T follicular helper cell (primary cell): ENCODE data around the gene MCF2L2.

Experiments
- DNase-seq: peaks from one replicate; pipeline ENCODE4 v3.0.0-alpha.2; 2020; ENCODE audit warnings: low read depth

MCF2L2 gene

DNA sequence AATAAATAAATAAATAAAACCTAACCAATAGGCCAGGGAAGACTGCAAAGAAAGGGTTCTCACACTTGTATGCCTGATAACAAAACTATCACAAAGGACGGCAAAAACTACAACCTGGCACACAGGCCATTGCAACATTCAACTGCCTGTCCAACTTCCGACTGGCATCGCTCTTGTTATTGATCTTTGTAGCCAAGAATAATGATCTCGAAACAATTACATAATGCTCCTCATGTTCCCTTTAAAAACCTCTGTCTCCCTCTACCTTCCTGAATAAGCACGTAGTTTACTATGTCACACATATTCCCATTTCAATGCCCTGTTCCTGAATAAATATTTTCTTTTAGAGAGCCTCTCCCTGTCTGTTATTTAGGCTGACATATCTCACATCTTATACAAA is 101.1 kb downstream of the MCF2L2 start:
- DNase-seq, result no peak

DNA sequence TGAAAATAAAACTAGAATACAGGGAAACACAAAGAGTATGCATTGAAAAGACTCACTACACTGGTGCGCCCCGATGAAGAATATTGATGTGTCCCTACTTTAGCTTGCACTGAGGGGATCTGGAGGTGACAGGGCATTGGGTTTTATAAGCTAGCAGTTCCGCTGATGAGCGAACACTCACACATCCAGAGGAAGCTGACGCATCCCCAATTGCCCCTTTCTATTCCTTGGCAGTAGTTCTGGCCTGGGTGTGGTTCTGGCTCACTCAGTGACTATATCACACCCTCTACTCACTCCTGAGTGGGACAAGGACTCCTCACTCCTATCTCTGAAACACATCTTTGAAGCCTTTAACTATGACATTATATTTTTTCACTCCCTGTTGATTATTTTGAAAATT is 104.3 kb downstream of the MCF2L2 start:
- no peak for DNase-seq

DNA sequence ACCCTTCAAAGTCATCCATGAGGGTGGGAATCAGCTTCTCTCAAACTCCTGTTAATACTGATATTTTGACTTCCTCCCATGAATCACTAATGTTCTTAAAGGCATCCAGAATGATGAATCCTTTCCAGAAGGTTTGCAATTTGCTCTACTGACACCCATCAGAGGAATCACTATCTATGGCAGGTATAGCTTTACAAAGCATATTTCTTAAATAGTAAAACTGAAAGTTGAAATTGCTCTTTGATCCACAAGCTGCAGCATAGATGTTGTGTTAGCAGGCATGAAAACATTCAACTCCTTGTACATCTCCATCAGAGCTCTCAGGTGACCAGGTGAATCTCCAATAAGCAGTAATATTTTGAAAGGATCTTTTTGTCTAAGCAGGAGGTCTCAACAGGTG is 109.0 kb downstream of the MCF2L2 start:
- DNase-seq, result no peak

DNA sequence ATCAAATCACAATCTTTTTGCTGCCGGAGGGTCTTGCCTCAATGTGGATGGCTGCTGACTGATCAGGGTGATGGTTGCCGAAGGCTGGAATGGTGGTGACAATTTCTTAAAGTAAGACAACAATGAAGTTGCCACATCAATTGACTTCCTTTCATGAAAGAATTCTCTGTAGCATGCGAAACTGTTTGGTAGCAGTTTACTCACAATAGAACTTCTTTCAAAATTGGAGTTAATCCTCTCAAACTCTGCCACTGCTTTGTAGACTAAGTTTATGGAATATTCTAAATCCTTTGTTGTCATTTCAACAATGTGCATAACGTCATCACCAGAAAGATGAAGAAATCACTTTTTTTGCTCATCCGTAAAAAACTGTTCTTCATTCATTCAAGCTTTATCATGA is 109.5 kb downstream of the MCF2L2 start:
- DNase-seq, result no peak

DNA sequence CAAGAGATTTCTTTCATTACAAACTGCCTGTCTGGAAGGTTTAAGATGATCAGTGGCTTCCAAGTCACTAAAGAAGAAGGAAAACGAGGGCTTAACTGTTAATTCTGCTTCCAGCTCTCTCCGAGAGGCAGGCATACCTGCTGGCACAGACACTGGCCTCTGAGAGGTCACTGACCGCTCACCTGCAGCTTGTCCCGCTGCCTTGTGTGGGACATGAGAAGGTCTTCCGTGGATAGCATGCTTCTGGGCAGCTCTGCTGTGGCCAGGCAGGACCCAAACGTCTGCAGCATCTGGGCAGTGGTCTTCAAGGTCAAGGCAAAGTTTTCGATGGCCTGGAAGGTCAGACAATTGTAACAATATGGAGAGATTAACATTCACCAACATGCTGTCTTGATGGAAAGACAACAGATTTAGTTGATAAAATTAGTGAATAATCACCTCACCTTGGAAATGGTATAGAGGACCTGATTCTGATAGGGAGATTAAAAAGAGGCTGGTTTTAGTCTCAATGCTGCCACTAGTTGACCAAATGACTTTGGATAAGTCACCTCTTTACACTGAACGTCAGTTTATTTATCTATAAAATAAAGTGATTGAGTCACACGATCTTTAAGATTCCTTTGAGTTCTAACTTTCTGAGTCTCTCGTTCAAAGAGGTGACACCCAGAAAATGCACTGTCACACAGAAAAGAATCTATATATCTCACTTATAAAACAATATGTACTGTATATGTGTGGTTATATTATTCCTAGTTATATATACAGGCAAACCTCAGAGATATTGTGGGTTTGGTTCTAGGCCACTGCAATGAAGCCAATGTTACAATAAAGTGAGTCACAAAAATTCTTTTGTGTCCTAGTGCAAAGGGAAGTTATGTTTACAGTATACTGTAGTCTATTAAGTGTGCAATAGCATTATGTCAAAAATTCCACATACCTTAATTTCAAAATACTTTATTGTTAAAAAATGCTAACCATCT is 110.2 kb downstream of the MCF2L2 start:
- DNase-seq, result no peak

DNA sequence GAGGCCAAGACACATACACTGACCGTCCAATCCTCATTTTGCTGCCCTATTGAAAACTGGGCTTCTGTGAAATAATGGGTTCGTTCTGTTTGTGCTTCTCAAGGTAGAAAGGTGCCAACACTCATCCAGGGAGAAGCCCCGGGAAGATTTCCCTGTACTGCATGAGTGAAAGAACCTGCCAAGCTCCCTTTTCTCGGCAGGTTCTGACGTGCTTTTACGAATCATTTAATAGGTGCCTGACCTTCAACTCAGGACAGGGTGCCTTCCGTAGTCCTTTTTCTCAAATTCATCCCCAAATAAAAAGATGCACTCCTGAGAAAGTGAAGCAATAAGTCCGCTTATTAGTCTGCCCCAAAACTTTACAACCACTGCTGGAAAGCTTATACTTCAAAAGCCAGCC is 111.1 kb downstream of the MCF2L2 start:
- DNase-seq, result no peak

DNA sequence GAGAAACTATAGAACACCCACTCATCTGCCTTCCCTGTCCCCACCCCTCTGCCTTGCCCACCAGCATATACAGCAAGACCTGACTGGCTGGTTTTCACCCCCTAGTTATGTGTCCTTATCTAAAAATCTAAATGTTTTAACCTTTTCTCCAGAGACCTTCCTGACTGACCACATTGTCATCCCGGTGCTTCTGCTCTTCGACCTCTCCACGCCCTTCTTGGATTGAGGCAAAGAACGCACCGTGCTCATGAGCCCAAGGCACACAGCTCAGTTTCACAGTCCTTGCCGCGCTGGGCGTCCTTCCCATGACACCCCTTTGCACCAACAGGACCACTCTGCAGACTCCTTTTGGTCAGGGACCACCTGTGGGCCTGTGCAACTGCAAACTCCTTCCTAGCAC is 112.7 kb downstream of the MCF2L2 start:
- DNase-seq, result no peak

DNA sequence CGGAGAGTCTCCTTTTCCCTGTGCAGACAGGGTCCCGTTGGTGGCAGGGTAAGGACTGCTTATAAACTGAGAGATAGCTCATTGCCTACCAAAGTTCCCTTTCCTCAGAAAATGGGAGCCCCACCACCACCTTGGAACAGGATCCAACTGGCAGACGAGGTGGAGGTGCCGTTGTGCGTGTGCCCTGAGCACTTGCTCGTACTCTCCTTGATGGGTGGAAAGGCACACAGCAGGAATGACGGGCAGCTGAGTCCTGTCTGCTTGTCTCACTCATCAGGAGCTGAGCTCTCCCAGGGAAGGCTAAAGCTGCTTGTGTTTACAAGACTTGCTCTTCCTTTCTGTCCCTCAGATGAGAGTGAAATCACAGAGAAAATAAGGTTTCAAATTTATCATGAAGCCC is 114.7 kb downstream of the MCF2L2 start:
- DNase-seq, result no peak

DNA sequence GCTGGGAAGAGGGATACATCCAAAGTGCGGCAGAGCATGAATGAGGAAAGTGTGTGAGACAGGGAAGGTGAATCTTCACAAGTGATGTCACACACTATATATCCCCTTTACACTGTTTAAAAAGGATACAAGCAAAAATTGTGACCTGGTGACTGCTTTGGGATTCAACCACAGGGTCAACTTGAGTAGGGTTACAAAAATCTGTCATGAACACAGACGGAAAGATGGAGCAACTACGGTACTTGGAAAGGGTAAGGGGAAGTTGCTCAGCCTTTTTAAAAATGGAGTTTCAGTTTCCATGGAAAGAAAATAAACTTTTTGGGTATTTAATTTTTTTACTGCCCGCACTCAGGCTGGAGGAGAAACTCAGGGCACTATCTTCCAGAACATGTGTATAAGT is 115.1 kb downstream of the MCF2L2 start:
- DNase-seq, result no peak

DNA sequence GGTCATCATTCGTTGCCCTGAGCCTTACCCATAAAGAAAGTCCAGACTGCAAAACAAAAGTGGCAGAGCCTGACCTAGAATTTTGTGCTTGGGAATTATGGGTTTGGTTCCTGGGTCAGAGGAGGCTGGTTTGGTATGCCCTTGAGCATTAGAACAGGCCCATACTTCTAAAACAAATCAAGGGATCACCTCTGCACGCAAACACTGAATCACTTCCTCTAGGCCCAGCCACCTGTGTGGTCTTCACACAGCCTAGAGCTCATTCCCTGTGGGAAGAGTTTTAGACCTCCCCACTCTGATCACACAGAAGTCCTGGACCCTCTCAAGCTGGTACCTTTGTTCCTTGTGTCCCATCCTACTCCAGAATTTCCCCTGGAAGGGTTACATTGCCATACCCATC is 116.0 kb downstream of the MCF2L2 start:
- DNase-seq, result no peak

DNA sequence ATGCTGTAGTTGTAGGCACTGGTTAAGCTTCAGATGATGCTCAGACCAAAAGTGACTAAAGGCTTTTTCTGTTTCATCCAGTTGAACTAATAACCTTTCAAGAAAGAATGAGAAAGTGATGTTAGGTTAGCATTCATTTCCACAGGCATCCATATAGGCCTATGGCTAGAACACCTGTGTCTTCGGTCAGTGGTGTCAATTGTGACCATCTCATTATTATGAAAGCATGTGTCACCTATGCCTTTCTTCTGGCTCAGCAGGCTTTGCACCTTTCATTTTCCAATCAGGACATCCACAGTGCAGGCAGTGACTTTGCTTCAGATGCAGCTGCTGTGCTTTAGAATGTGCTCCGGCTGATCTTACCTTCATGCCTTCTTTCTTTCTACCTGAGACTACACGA is 117.5 kb downstream of the MCF2L2 start:
- no peak for DNase-seq

DNA sequence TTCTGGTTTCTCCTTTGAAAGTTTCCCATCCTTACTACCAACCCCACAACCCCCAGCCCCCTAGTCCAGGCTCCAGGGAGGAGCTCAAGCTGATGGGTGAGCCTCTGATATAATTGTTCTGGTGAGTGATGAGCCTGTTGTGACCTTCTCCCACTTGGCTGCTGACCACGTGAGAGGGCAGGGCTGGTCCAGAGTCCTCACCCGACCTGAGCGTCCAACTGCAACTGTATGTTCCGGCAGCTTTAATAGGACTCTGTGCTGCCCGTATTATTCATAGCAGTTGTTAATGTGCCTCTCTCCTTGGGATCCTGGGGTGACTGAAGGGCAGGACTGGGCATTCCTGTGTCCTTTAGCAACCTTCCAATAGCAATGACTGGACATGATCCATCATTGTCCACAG is 119.1 kb downstream of the MCF2L2 start:
- no peak for DNase-seq

DNA sequence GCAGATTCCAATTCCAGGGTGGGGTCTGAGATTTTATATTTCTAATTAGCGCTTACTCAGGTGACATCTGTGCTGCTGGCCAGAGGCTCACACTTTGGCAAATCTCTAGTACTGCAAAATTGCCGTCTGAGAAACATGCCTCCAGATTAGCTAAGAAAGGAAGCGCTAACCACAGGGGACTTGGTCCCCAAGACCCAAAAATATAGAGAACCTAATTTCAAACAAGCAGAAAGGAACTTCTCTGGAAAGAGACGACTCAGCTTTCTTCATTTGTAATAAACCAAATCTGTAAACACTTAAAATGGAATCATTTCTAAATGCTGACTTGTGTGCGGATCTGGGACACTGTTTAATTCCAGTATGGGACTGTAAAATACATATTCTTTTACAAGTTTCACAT is 119.7 kb downstream of the MCF2L2 start:
- DNase-seq, result no peak

DNA sequence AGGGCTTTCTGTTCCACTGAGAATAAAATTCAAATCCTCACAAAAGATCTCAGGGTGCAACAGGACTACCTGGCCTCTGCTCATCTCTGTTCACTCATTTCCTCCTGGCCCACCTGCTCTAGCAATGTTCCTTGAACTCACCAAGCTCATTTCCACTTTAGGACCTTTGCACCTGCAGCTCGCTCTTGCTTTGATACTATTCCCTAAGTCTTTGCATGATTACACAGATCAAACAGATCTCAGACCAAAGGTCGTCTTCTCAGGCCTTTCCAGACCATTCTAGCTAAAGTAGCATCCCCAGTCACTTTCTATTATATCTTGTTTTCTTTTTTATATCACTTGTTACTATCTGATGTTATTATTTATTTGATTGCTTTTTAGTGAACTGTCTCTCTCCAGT is 120.7 kb downstream of the MCF2L2 start:
- no peak for DNase-seq

DNA sequence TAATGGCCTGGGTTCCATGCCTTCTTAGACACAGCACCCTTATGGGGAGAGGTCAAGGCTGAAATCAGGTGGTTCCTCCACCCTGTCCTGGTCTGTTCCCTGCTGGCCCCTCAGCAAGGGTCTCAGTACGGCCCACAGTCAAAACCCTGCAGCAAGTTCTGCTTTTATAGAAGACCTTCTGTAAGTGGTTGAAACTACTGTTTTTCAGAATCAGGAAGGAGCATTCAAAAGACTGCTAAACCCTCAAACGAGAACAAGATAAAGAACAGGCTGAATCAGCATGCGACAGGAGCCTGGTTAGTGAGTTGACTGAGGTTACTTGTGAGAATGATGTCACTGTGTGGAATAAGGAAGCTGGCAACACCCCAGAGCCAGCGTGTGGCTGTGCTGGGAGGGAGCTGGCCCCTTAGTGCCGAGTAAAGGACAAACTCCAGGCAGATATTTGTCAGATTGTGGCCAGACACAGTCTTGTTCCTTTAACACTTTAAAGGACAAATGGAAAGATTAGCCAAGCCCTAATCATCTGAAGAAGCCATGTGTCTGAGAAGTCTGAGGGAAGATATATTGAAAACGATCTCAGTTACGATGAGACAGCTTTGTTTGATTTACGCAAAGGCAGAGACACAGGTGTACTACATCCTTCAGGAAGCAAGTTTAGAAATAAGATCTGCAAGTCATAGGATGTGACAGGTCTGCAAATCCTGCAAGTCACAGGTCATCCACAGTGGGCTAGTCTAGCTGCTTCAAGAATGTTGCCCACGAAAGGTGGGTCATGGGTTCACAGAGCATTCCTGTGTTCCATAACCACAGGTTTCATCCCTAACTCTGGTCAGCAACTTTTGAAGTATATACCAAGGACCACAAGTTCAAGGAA is 121.4 kb downstream of the MCF2L2 start:
- no peak for DNase-seq

DNA sequence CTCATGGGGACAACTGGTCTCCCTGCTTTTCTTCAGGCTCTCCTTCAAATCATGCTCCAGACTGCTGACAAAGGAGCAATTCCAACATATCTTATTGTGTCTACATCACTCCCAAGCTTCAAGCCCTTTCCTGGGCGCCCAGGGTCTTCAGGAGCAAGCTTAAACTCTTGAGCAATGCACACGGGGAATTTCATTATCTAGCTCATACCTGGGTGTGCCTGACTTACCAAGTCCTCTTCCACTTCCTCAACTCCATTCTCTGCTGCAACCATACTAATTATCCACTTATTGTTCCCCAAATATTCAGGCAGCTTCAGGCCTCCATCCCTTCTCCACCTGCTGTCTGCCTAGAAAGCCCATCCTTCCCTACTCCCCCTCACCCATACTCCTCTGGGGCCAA is 124.7 kb downstream of the MCF2L2 start:
- DNase-seq, result no peak

DNA sequence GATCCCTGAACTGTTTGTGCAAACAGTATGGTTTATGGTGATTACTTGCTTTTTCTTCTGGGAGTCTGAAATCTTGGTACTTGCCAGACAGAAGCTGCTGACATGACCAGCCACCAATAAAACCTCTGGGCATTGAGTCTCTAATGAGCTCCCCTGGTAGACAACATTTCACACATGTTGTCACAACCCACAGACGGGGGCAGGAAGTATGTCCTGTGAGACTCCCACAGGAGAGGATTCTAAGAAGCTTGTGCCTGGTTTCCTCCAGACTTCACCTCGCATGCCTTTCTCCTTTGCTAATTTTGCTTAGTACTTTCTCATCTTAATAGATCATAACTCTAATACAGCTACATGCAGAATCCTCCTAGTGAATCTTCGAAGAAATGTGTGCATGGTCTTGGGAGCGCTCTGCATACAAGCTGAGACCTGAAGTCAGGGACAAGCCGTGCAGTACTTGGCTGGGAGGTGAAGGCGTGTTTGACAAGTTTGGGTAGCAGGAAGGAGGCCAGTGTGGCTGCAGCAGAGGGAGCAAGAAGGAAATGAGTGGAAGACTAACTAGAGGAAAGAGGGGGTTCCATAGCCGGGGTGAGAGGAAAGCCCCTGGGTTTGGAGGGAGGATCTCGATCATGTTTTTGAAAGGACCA is 126.4 kb downstream of the MCF2L2 start:
- no peak for DNase-seq

DNA sequence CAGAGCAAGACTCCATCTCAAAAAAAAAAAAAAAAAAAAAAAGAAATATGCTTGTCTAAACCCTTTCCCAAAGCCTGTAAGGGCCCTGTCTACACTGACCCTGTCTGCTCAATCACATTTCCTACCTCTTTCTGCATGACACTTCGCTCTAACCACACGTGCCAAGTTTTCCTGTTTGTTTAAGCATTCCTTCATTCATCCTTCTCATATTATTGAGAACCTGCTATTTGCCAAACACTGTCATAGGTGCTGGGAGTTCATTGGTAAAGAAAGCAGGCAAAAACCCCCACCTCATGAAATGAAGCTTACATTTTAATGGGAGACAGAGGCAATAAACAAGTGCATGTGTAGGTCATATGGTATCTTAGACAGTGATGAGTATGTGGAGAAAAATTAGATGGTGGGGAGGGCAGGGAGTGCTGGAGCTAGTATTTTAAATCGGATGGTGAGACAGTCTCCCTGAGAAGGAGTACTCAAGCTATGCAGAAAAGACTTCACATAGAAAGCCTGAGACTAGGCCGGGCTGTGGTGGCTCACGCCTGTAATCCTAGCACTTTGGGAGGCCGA is 127.3 kb downstream of the MCF2L2 start:
- no peak for DNase-seq

DNA sequence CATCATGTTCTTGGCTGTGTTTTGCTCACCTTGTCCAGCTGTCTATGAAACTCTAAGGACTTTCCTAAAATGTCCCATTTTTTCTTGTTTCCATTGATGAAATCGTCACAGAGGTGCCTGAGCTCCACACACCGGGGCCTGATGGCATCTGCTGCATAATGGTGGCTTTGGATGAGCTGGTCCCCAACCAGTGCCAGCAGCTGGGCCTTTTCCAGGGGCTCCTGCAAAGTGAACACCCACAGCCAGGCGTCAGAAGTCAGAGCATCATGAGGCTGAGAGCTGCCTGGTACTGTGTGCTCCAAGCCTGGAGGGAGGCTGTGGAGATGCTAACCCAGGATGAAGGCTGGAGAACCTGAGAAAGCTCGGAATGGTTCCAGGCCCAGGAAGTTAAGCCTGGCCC is 128.4 kb downstream of the MCF2L2 start:
- DNase-seq, result no peak

DNA sequence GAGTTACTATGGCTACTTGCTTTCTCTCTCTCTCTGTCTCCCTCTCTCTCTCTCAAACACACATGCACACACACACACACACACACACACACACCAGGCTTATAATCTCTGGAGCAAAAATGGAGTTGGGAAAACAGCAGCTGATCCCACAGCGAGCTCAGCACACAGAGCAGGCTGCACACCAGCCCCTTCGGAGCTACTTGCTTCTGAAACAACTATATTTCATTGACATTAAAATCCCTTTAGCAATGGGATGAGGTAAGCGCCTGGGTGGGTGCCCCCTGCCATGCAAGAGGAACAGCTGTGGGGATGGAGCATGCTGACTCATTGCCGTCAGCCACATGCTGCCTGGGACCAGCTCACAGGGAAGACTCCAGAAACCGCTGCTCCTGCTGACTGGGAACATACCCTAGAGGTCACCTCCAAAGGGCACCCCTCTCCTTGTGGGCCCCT is 129.7 kb downstream of the MCF2L2 start:
- DNase-seq, result no peak

DNA sequence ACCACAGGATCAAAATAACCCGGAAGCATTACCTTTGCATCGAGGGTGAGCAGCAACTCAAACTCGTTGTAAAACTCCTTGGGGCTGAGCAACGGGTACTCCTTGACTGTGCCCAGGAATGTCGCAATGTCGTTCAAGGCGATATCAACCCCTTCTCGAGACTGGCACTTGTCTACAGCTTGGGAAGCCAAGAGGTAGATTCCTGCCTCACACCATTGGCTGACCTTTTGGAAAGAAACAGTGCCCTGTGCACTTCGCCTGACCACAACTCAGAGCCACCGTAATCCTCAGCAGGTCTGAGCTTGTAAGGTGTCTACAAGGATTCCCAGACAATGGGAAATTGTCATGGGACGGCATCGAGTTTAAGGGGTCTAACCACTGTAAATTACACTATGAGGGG is 131.5 kb downstream of the MCF2L2 start:
- DNase-seq, result no peak

DNA sequence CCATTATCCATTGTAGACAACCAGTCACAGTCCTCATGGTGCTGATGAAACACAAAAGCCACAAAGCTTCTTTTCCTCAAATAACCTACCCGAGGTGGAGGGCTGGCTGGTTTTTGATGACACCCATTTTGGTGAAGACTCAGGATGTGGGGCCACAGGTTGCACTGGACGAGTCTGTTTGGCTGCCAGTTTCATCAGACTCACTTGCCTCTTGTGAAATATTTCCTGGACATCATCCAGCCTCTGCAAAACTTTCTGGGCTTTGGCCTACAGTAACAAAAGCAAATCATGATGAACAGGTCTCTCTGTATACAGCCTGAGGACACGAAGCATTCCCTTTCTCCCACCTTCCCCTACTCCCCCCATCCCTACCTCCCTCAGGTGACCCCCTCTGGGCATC is 133.2 kb downstream of the MCF2L2 start:
- no peak for DNase-seq
